Mesodermal cell (in vitro differentiated cells): Measurements from ENCODE around the gene PRODH2.
"Not testable (repeated sequence)": the region's sequence is repeated elsewhere in the genome, so short reads cannot be mapped to it uniquely, and the experiment has no call there.

Source experiments
- H3K27ac ChIP-seq: 2 replicates; pipeline ENCODE4 v1.7.0; 2013; ENCODE audit warnings: mild to moderate bottlenecking, low read depth, low read length, moderate library complexity; ENCODE audit not compliant: severe bottlenecking
- H3K36me3 ChIP-seq: 2 replicates; pipeline ENCODE4 v1.7.1; 2013; ENCODE audit warnings: mild to moderate bottlenecking, low read length, moderate library complexity; ENCODE audit not compliant: control insufficient read depth, insufficient read depth
- H3K4me1 ChIP-seq: one replicate; pipeline ENCODE4 v1.7.1; 2013; ENCODE audit warnings: mild to moderate bottlenecking, low read length; ENCODE audit not compliant: insufficient read depth, control insufficient read depth, poor library complexity, severe bottlenecking
- H3K4me3 ChIP-seq: 2 replicates; pipeline ENCODE4 v1.7.0; 2013; ENCODE audit warnings: low read length, control low read depth, mild to moderate bottlenecking; ENCODE audit not compliant: insufficient read depth, poor library complexity, severe bottlenecking; ENCODE audit errors: extremely low read depth
- H3K9me3 ChIP-seq: 2 replicates; pipeline ENCODE4 v1.7.1; 2013; ENCODE audit warnings: mild to moderate bottlenecking, low read length, moderate library complexity; ENCODE audit not compliant: control insufficient read depth
- WGBS, 2 experiments: methylation state at CpG; one replicate each; pipeline ENCODE4 v1.1.5; 2013; ENCODE audit warnings: missing lambda C conversion rate in 2 of 2; ENCODE audit not compliant: insufficient coverage in 2 of 2; 5-methylcytosine and 5-hydroxymethylcytosine counted together

PRODH2 gene

DNA sequence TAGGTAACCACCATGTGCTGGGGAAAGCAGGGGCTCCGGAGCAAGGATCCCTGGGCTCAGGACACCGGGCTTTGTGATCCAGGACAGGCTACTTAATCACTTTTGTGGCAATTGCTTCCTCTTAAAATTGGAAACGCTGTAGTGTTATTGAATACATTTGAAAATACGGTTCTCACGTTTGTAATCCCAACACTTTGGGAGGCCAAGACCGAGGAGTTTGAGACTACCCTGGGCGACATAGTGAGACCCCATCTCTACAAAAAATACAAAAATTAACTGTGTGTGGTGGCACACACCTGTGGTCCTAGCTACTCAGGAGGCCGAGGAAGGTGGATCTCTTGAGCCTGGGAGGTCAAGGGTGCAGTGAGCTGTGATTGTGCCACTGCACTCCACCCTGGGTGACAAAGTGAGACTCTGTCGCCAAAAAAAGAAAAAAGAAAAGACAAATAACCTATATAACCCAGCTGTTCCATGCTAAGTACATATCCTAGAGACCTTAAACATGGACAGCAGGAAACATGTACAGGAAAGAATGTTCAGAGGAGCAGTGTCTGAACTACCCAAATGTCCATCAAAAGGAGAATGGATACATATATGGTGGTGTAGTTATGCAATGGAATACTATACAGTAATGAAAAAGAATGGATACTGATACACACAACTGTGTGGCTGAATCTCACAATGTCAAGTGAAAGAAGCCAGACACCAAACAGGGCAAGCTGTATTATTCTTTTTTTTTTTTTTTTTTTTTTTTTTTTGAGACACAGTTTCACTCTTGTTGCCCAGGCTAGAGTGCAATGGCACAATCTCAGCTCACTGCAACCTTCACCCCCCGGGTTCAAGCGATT is 622 bp upstream of the PRODH2 start:
- H3K36me3 ChIP-seq, result no peaks in the 10 kb centered on the region
- no peaks in the 10 kb centered on the region for H3K9me3 ChIP-seq
- no peaks in the 10 kb centered on the region for H3K4me1 ChIP-seq
- no peak overlapping the region for H3K27ac ChIP-seq
- 91 to 96% methylated on average over 6 to 7 of the region's 11 CpGs for WGBS, 2 experiments
- H3K4me3 ChIP-seq, result no peak overlapping the region

GRCh38 chr19:35811317-35812219 is 1.1 kb downstream of the PRODH2 start:
- H3K36me3 ChIP-seq, result no peaks in the 10 kb centered on the region
- 81 to 84% methylated on average over 12 to 18 of the region's 18 CpGs for WGBS, 2 experiments
- H3K4me1 ChIP-seq, result no peaks in the 10 kb centered on the region
- H3K4me3 ChIP-seq, result no peak overlapping the region
- no peak overlapping the region for H3K27ac ChIP-seq
- no peaks in the 10 kb centered on the region for H3K9me3 ChIP-seq

- Histone ChIP-seq H3K4me3 (no peak overlapping the region), H3K36me3 (no peaks in the 10 kb centered on the region), H3K9me3 (no peaks in the 10 kb centered on the region), H3K27ac (no peak overlapping the region), H3K4me1 (no peaks in the 10 kb centered on the region)
- 76 to 85% methylated on average over 5 of the region's 5 CpGs for WGBS, 2 experiments
Observed at GRCh38 chr19:35807633-35808032, 5.0 kb downstream of the PRODH2 start.

- Histone ChIP-seq H3K36me3 (no peaks in the 10 kb centered on the region), H3K4me1 (no peaks in the 10 kb centered on the region), H3K27ac (no peak overlapping the region), H3K4me3 (no peak overlapping the region), H3K9me3 (no peaks in the 10 kb centered on the region)
- 85 to 89% methylated on average over 18 of the region's 18 CpGs for WGBS, 2 experiments
Observed at GRCh38 chr19:35806597-35806996, 6.0 kb downstream of the PRODH2 start.

- H3K36me3 ChIP-seq, result no peaks in the 10 kb centered on the region
- H3K9me3 ChIP-seq, result no peaks in the 10 kb centered on the region
- H3K4me1 ChIP-seq, result no peaks in the 10 kb centered on the region
- no peak overlapping the region for H3K4me3 ChIP-seq
- no peak overlapping the region for H3K27ac ChIP-seq
- WGBS, 2 experiments, result 68 to 81% methylated on average over 2 to 3 of the region's 5 CpGs
Observed at GRCh38 chr19:35805526-35806102, 7.0 kb downstream of the PRODH2 start.

DNA sequence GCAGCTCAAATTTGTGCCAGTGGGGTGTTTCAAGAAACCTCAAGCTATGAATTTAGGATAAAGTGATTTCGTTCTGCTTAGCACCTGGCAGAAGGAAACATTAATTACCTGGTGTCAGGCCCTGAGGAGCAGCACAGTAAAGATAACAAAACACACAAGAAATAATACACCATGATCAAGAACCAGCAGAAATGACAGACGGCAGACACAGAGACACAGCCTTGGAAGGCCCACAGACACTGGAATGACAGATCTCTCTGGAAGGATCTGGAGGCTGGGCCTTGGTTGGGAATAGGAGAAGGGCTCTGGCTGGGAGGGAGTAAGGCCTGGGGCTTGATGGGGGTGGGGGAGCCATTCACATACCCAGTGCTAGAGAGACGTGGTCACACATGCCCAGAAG is 10.8 kb downstream of the PRODH2 start:
- Histone ChIP-seq H3K4me1 (no peaks in the 10 kb centered on the region), H3K27ac (no peak overlapping the region)
- WGBS, 2 experiments, result 80 to 92% methylated on average over 2 of the region's 3 CpGs

DNA sequence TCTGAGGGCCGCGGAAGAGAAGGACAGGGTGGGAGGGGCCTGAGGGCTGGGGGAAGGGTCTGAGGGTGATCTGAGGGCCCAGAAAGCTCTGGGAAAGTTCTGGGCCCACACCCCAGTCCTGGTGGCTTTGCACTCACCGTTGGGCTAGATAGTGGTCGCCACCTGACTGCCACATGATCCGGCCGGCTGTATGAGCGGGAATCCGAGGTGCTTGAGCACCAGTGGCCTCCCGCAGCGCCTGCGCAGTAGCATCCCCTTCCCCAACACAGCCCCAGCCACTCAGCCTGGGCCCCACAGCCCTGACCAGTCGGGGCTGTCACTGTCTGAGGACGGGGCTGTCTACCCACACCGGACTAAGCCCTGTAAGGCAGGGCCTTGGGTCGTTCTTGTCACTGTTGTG is 15.0 kb downstream of the PRODH2 start:
- WGBS, 2 experiments, result 36 to 52% methylated on average over 10 to 14 of the region's 15 CpGs
- no peak overlapping the region for H3K4me3 ChIP-seq
- H3K4me1 ChIP-seq, result no peaks in the 10 kb centered on the region
- no peaks in the 10 kb centered on the region for H3K36me3 ChIP-seq
- H3K27ac ChIP-seq, result no peak overlapping the region
- no peaks in the 10 kb centered on the region for H3K9me3 ChIP-seq

More for the DNA sequence above, 10.8 kb downstream of the PRODH2 start:
- Histone ChIP-seq H3K9me3 (no peaks in the 10 kb centered on the region), H3K4me3 (no peak overlapping the region), H3K36me3 (no peaks in the 10 kb centered on the region)

DNA sequence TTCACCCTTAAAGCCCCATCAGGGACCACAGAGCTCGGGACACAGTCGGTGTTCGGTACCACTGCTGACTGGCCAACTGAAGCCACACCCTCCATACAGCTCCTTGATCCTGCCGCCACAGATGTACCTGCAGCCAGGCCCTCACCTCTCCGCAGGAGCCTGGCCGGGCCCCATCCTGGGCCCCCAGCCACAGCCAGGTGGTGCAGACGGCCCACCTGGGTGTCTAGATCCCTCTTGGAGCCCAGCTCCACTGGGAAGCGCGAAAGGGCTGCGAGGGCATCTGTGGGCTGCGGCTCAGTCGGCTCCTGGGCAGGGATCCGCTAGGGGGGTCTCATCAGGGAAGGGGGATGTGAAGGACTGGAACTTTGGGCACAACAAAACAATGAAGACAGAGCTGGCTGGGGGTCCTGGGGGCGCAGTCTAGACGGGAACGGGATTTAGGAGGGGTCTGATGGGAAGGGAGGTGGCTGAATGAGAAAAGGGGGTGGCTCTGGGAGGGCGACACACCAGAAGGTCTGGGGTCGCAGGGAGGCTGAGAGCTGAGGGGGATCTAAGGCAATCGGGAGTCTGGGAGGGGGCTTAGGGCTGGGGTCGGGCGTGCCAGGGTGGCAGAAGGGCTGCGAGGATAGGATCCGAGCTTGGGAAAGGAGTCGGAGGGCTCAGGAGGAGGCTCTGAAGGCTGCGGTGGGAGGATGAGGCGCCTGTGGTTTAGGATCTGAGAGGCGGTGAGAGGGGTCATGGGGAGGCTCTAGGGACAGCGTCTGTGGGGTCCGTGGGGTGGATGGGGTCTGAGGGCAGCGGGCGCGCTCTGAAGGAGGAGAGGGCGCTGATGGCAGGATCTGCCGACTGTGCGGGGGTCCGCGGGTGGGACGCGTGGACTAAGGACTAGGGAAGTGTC is 15.8 kb downstream of the PRODH2 start:
- H3K9me3 ChIP-seq, result no peaks in the 10 kb centered on the region
- no peaks in the 10 kb centered on the region for H3K4me1 ChIP-seq
- no peak overlapping the region for H3K4me3 ChIP-seq
- 37 to 42% methylated on average over 25 to 37 of the region's 39 CpGs for WGBS, 2 experiments
- H3K36me3 ChIP-seq, result no peaks in the 10 kb centered on the region
- no peak overlapping the region for H3K27ac ChIP-seq

- not testable (repeated sequence) for H3K9me3 ChIP-seq, H3K27ac ChIP-seq, H3K4me3 ChIP-seq, H3K4me1 ChIP-seq, H3K36me3 ChIP-seq
- WGBS, 2 experiments, result no CpG with 5 or more reads among the region's 1 CpG
Observed at GRCh38 chr19:35795564-35795963, 17.1 kb downstream of the PRODH2 start.
